Panc1 (cell line): Measurements from ENCODE around the gene WAPL. TPM values are rescaled to one million over a fixed set of nuclear protein-coding genes. Genes with fewer than 3 reads are reported as not detected.
A peak's percentile ranks its signal among the peaks of the same experiment; 100 is the strongest.

Experiments
- ATAC-seq: fragments of 200-7000 bp; cut with Tn5 transposase; 2 replicates; pipeline ENCODE4 v1.9.1; 2020; ENCODE audit warnings: mild to moderate bottlenecking, moderate library complexity
- BruUV-seq: library from RNA; stranded (reverse); fragments of 400-500 nt; replicated peaks from 2 replicates; lab custom pipeline; 2021; lab: Mats Ljungman, UMichigan
- CTCF ChIA-PET: fragments of 300-600 bp; sonication (Branson Sonifier 250); formaldehyde crosslinking; loops from one replicate; lab custom pipeline; 2022; ENCODE audit warnings: antibody characterized with exemption; lab: Charles Lee
- POLR2A ChIA-PET: fragments of 300-600 bp; sonication (Branson Sonifier 250); formaldehyde crosslinking; loops from one replicate; lab custom pipeline; 2022; ENCODE audit warnings: antibody characterized with exemption; lab: Charles Lee
- DNase-seq: peaks from one replicate; pipeline ENCODE4 v3.0.0-alpha.2; 2010; ENCODE audit warnings: low read depth, low spot score
- H3K27ac ChIP-seq: 2 replicates; pipeline ENCODE4 v1.5.1; 2011; ENCODE audit warnings: mild to moderate bottlenecking, low read length, inconsistent platforms
- H3K27me3 ChIP-seq: fragments of 200-500 bp; sonication (Bioruptor generic); 2 replicates; pipeline ENCODE4 v1.6.0; 2014; ENCODE audit warnings: low read length, inconsistent platforms; ENCODE audit not compliant: control insufficient read depth, insufficient read depth
- H3K36me3 ChIP-seq: fragments of 200-500 bp; sonication (Bioruptor generic); 2 replicates; pipeline ENCODE4 v1.5.1; 2014; ENCODE audit warnings: inconsistent platforms, mild to moderate bottlenecking, low read length, moderate library complexity; ENCODE audit not compliant: control insufficient read depth, insufficient read depth
- H3K4me1 ChIP-seq: 2 replicates; pipeline ENCODE4 v1.5.1; 2011; ENCODE audit warnings: inconsistent platforms, mild to moderate bottlenecking, low read length, moderate library complexity; ENCODE audit not compliant: control insufficient read depth, insufficient read depth
- H3K4me3 ChIP-seq, 2 experiments: 2 replicates each; pipeline ENCODE4 v1.5.1; 2011 to 2012; ENCODE audit warnings: low read depth in 2 of 2, low read length in 2 of 2, mild to moderate bottlenecking in 2 of 2, inconsistent platforms in 1 of 2, moderate library complexity in 1 of 2
- H3K9me3 ChIP-seq: fragments of 200-500 bp; sonication (Bioruptor generic); 2 replicates; pipeline ENCODE4 v1.5.1; 2014; ENCODE audit warnings: low read depth, mild to moderate bottlenecking, inconsistent platforms, low read length, moderate library complexity; ENCODE audit not compliant: control insufficient read depth, insufficient read depth
- CTCF ChIP-seq: fragments of 450-650 bp; IDR thresholded peaks from 2 replicates; pipeline ENCODE4 v1.5.1; 2017; ENCODE audit warnings: mild to moderate bottlenecking
- POLR2AphosphoS5 ChIP-seq: IDR thresholded peaks from 2 replicates; pipeline ENCODE4 v1.6.1; 2012; ENCODE audit warnings: mild to moderate bottlenecking, low read depth, low read length, moderate library complexity
- REST ChIP-seq, 2 experiments: IDR thresholded peaks; 2 replicates each; pipeline ENCODE4 v1.6.1; 2011 to 2012; ENCODE audit warnings: low read depth in 2 of 2, control low read depth in 1 of 2, low read length in 1 of 2, mild to moderate bottlenecking in 1 of 2, moderate library complexity in 1 of 2; ENCODE audit not compliant: insufficient read depth in 1 of 2
- SIN3A ChIP-seq: IDR thresholded peaks from 2 replicates; pipeline ENCODE4 v1.6.1; 2012; ENCODE audit warnings: low read depth, mild to moderate bottlenecking, low read length, moderate library complexity, borderline replicate concordance; ENCODE audit not compliant: insufficient read depth
- TCF7L2 ChIP-seq: IDR thresholded peaks from 2 replicates; pipeline ENCODE4 v1.6.1; 2011; ENCODE audit warnings: mild to moderate bottlenecking, low read depth, low read length, inconsistent platforms
- in situ Hi-C: cut with HindIII; loops from 2 replicates; pipeline ENCODE4 v1.10.0; 2016; ENCODE audit warnings: low sequenced_read_pairs, low pct_unique_long_range_greater_than_20kb
- intact Hi-C: fragments of 100-400 bp; cut with micrococcal nuclease; formaldehyde crosslinking; loops from one replicate; pipeline ENCODE4 v1.10.0; 2022; ENCODE audit not compliant: unreplicated experiment
- total RNA-seq: library from RNA; stranded (reverse); gene quantifications from one replicate; pipeline ENCODE4 v1.2.1, GENCODE V29; 2021; ENCODE audit not compliant: unreplicated experiment

WAPL gene
- total RNA-seq, 1 experiment from 2014 or later = 56.2 TPM

- ATAC-seq (no peak), DNase-seq (no peak)
- H3K4me3 ChIP-seq = no peak overlapping the region
- intact Hi-C loops (no loop called here), in situ Hi-C loops (no loop called here)
- H3K9me3 ChIP-seq = no peaks in the 10 kb centered on the region
- ChIA-PET CTCF (no interaction called here), POLR2A (no interaction called here)
- no peak overlapping the region for H3K27ac ChIP-seq
- H3K27me3 ChIP-seq = no peaks in the 10 kb centered on the region
- no TSS peak for BruUV-seq
- no peak for TF ChIP-seq SIN3A
- no peak for TF ChIP-seq POLR2AphosphoS5
- no peak for TF ChIP-seq CTCF
- TF ChIP-seq TCF7L2 = no peak
- TF ChIP-seq REST (IDR thresholded peaks at IDR 0.05; ENCODE audit: insufficient read depth in 1 of 2, low read depth in 2 of 2, low read length in 1 of 2) = no peak
- no peaks in the 10 kb centered on the region for H3K4me1 ChIP-seq
- H3K36me3 ChIP-seq = peaks cover 48% of the 10 kb centered on the region
These were observed 74.2 kb downstream of the WAPL start for GRCh38 chr10:86447432-86447831.

GRCh38 chr10:86446987-86447386 lies 74.6 kb downstream of the WAPL start:
- intact Hi-C loops (no loop called here), in situ Hi-C loops (no loop called here)
- ChIA-PET POLR2A (no interaction called here), CTCF (no interaction called here)
- H3K27ac ChIP-seq = no peak overlapping the region
- no peaks in the 10 kb centered on the region for H3K4me1 ChIP-seq
- H3K27me3 ChIP-seq = no peaks in the 10 kb centered on the region
- peaks cover 44% of the 10 kb centered on the region for H3K36me3 ChIP-seq
- DNase-seq (no peak), ATAC-seq (no peak)
- TSS peak; percentile 2 for BruUV-seq
- H3K4me3 ChIP-seq = no peak overlapping the region
- TF ChIP-seq TCF7L2 = no peak
- TF ChIP-seq SIN3A = no peak
- TF ChIP-seq REST (IDR thresholded peaks at IDR 0.05; ENCODE audit: insufficient read depth in 1 of 2, low read depth in 2 of 2, low read length in 1 of 2) = no peak
- TF ChIP-seq CTCF = no peak
- TF ChIP-seq POLR2AphosphoS5 = no peak
- H3K9me3 ChIP-seq = no peaks in the 10 kb centered on the region
